ENCODE data around the gene DYRK4. TPM values are rescaled to one million over a fixed set of nuclear protein-coding genes. Genes with fewer than 3 reads are reported as not detected.
A peak's percentile ranks its signal among the peaks of the same experiment; 100 is the strongest.

DYRK4 gene
- total RNA-seq, 1 experiment from 2014 or later, result 23.7 TPM

DNA sequence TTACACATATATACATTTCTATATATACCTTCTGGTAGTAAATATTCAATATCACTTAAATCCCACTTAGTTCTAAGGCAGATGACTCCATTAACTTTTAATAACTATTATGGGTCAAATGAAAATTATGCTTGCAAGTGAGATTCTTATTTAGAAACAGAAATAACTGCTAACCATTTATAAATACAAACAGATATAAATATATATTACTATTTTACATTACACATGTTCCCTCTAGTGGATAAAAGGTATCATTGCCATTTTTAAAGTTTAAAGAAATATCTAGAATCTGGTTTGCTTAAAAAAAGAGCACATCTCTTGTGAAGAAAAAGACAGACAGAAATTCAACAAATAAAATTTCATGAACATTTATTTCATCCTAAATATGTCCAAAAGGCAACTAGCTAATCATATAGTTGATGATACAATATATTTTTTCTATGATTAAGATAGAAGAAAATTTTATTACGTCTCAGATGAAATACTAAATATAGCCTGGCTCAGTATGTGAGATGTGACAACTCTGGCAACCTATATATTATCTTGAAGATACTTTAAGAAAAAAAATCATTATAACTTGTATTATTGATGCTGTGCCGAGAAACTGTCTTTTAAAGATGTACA is 35.0 kb upstream of the DYRK4 start:
- ChIA-PET POLR2A (ENCODE audit: low non-redundant PET) (no interaction called here), CTCF (interaction anchor here (0.7 kb wide), 1 partner anchor 106 kb away, joined by 4 read pairs; no protein-coding TSS in a partner anchor)
- Histone ChIP-seq H3K4me1 (ENCODE audit: insufficient read depth, low read length, poor library complexity, severe bottlenecking) (no peaks in the 10 kb centered on the region), H3K27ac (ENCODE audit: low read depth, low read length, poor library complexity, severe bottlenecking) (no peak overlapping the region), H3K27me3 (replicated peaks; ENCODE audit: insufficient read depth, low read depth, low read length, poor library complexity) (no peaks in the 10 kb centered on the region), H3K4me3 (ENCODE audit: low read depth, low read length, poor library complexity, severe bottlenecking) (no peak overlapping the region), H3K36me3 (ENCODE audit: insufficient read depth, low read length, poor library complexity, severe bottlenecking) (no peaks in the 10 kb centered on the region), H3K9me3 (ENCODE audit: low read depth, low read length, poor library complexity, severe bottlenecking) (no peaks in the 10 kb centered on the region)
- intact Hi-C loops (cut with micrococcal nuclease; ENCODE audit: unreplicated experiment), result loop anchor here (1.0 to 5.0 kb wide), 3 partner anchors 106 to 220 kb away; no protein-coding TSS in a partner anchor
- TF ChIP-seq EZH2 (IDR thresholded peaks at IDR 0.05; ENCODE audit: borderline replicate concordance, low read depth, low read length, poor library complexity, severe bottlenecking), result no peak
- TF ChIP-seq CTCF (conservative IDR thresholded peaks at IDR 0.05; ENCODE audit: low read depth, low read length), result peak; percentile 63
- peak; percentile 17 for DNase-seq (ENCODE audit: low spot score)
- BruUV-seq (replicated peaks), result no TSS peak

DNA sequence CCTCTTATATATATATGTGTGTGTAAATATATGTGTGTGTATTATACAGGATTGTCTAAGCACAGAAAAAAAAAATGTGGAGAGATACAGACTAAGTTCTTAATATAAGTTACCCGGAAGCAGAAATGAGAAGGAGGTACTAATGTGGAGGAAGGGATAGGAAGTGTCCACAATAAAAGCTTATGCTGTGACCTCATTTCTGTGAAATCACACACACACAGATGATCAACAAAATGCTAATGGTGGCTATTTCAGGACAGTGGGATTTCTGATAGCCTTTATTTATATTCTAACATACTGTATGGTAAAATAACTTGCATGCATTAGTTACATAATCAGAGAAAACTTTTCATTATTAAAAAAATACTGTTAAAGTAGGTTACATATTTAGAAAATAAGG is 31.8 kb upstream of the DYRK4 start:
- H3K9me3 ChIP-seq (ENCODE audit: low read depth, low read length, poor library complexity, severe bottlenecking), result no peaks in the 10 kb centered on the region
- H3K36me3 ChIP-seq (ENCODE audit: insufficient read depth, low read length, poor library complexity, severe bottlenecking), result peaks cover 4% of the 10 kb centered on the region
- CTCF ChIA-PET, result no interaction called here
- intact Hi-C loops (cut with micrococcal nuclease; ENCODE audit: unreplicated experiment), result no loop called here
- no peak for DNase-seq (ENCODE audit: low spot score)
- POLR2A ChIA-PET (ENCODE audit: low non-redundant PET), result no interaction called here
- H3K4me1 ChIP-seq (ENCODE audit: insufficient read depth, low read length, poor library complexity, severe bottlenecking), result no peaks in the 10 kb centered on the region
- no peak for TF ChIP-seq CTCF (conservative IDR thresholded peaks at IDR 0.05; ENCODE audit: low read depth, low read length)
- TF ChIP-seq EZH2 (IDR thresholded peaks at IDR 0.05; ENCODE audit: borderline replicate concordance, low read depth, low read length, poor library complexity, severe bottlenecking), result no peak
- H3K27me3 ChIP-seq (replicated peaks; ENCODE audit: insufficient read depth, low read depth, low read length, poor library complexity), result no peaks in the 10 kb centered on the region
- no TSS peak for BruUV-seq (replicated peaks)
- H3K4me3 ChIP-seq (ENCODE audit: low read depth, low read length, poor library complexity, severe bottlenecking), result no peak overlapping the region
- no peak overlapping the region for H3K27ac ChIP-seq (ENCODE audit: low read depth, low read length, poor library complexity, severe bottlenecking)

DNA sequence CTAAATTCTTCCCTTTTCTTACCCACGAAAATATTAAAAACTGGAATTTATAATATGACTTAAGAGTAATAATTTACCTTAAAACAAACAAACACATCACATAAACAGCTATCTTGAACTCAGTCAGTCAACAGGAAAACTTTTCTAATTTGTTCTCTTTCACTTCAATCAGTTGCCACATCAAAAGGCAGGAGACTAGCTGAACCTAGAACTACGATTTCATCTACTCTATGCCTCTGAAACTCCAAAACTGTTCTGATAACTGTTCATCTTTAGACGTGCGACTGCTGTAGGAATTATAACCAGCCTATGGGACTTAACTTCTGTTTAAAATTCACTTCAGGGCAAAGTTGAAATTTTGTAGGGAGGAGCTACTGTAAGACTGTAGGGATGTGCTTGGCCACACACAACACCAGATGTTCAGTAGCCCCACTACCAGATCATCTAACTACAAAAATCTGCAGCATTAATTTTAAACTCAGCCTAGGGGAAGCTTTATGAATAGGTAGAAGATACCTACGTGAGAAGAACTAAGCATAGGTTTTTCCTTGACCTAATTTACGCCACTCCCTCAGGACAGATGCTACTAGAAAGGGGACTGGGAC is 30.9 kb upstream of the DYRK4 start:
- H3K4me3 ChIP-seq (ENCODE audit: low read depth, low read length, poor library complexity, severe bottlenecking), result no peak overlapping the region
- no peaks in the 10 kb centered on the region for H3K27me3 ChIP-seq (replicated peaks; ENCODE audit: insufficient read depth, low read depth, low read length, poor library complexity)
- no peaks in the 10 kb centered on the region for H3K4me1 ChIP-seq (ENCODE audit: insufficient read depth, low read length, poor library complexity, severe bottlenecking)
- no peaks in the 10 kb centered on the region for H3K9me3 ChIP-seq (ENCODE audit: low read depth, low read length, poor library complexity, severe bottlenecking)
- ChIA-PET CTCF (no interaction called here), POLR2A (ENCODE audit: low non-redundant PET) (no interaction called here)
- TF ChIP-seq EZH2 (IDR thresholded peaks at IDR 0.05; ENCODE audit: borderline replicate concordance, low read depth, low read length, poor library complexity, severe bottlenecking) (no peak), CTCF (conservative IDR thresholded peaks at IDR 0.05; ENCODE audit: low read depth, low read length) (no peak)
- BruUV-seq (replicated peaks), result no TSS peak
- H3K36me3 ChIP-seq (ENCODE audit: insufficient read depth, low read length, poor library complexity, severe bottlenecking), result peaks cover 4% of the 10 kb centered on the region
- H3K27ac ChIP-seq (ENCODE audit: low read depth, low read length, poor library complexity, severe bottlenecking), result no peak overlapping the region
- DNase-seq (ENCODE audit: low spot score), result no peak
- intact Hi-C loops (cut with micrococcal nuclease; ENCODE audit: unreplicated experiment), result no loop called here
